ENCODE results near the gene SMIM13.

SMIM13 gene

GRCh38 chr6:11126876-11127275 is 33.2 kb downstream of the SMIM13 start:
- Histone ChIP-seq H3K36me3 (replicated peaks; ENCODE audit: low read depth, low read length) (no peaks in the 10 kb centered on the region), H3K9me3 (ENCODE audit: insufficient read depth, low read length) (no peaks in the 10 kb centered on the region), H3K27me3 (ENCODE audit: low read depth, low read length) (no peaks in the 10 kb centered on the region), H3K79me2 (ENCODE audit: low read length) (peaks cover 47% of the 10 kb centered on the region), H3K4me3 (ENCODE audit: low read length) (no peak overlapping the region), H3K9ac (ENCODE audit: low read length) (no peak overlapping the region), H2AFZ (ENCODE audit: low read depth, low read length) (no peak overlapping the region), H3K4me1 (ENCODE audit: low read length) (peaks cover 7% of the 10 kb centered on the region; the same call in 1 of the 2 replicates), H3K4me2 (ENCODE audit: low read length) (no peak overlapping the region), H3K27ac (ENCODE audit: low read length) (no peak overlapping the region), H4K20me1 (ENCODE audit: insufficient read depth, low read length) (peaks cover 7% of the 10 kb centered on the region; the same call in 1 of the 2 replicates)
- TF ChIP-seq CTCF (IDR thresholded peaks at IDR 0.05; ENCODE audit: low read depth, low read length): no peak
- TF ChIP-seq EZH2phosphoT487 (IDR thresholded peaks at IDR 0.05; ENCODE audit: low read depth): no peak

GRCh38 chr6:11128608-11129007 is 35.0 kb downstream of the SMIM13 start:
- peaks cover 35% of the 10 kb centered on the region for H3K79me2 ChIP-seq (ENCODE audit: low read length)

GRCh38 chr6:11129908-11130565 is 36.4 kb downstream of the SMIM13 start:
- Histone ChIP-seq H3K4me1 (ENCODE audit: low read length) (peaks cover 16% of the 10 kb centered on the region), H3K9ac (ENCODE audit: low read length) (no peak overlapping the region), H3K79me2 (ENCODE audit: low read length) (peaks cover 28% of the 10 kb centered on the region), H3K27me3 (ENCODE audit: low read depth, low read length) (no peaks in the 10 kb centered on the region), H3K9me3 (ENCODE audit: insufficient read depth, low read length) (no peaks in the 10 kb centered on the region), H3K4me2 (ENCODE audit: low read length) (no peak overlapping the region), H2AFZ (ENCODE audit: low read depth, low read length) (no peak overlapping the region), H3K27ac (ENCODE audit: low read length) (no peak overlapping the region), H3K36me3 (replicated peaks; ENCODE audit: low read depth, low read length) (peaks cover 6% of the 10 kb centered on the region), H4K20me1 (ENCODE audit: insufficient read depth, low read length) (peaks cover 7% of the 10 kb centered on the region; the same call in 1 of the 2 replicates), H3K4me3 (ENCODE audit: low read length) (no peak overlapping the region)
- no peak for TF ChIP-seq CTCF (IDR thresholded peaks at IDR 0.05; ENCODE audit: low read depth, low read length)
- TF ChIP-seq EZH2phosphoT487 (IDR thresholded peaks at IDR 0.05; ENCODE audit: low read depth): no peak

More at GRCh38 chr6:11128608-11129007, 35.0 kb downstream of the SMIM13 start:
- no peak overlapping the region for H2AFZ ChIP-seq (ENCODE audit: low read depth, low read length)
- H3K27me3 ChIP-seq (ENCODE audit: low read depth, low read length): no peaks in the 10 kb centered on the region
- H3K27ac ChIP-seq (ENCODE audit: low read length): no peak overlapping the region
- no peak overlapping the region for H3K4me3 ChIP-seq (ENCODE audit: low read length)
- H4K20me1 ChIP-seq (ENCODE audit: insufficient read depth, low read length): peaks cover 7% of the 10 kb centered on the region; the same call in 1 of the 2 replicates
- no peaks in the 10 kb centered on the region for H3K9me3 ChIP-seq (ENCODE audit: insufficient read depth, low read length)
- H3K9ac ChIP-seq (ENCODE audit: low read length): no peak overlapping the region
- TF ChIP-seq CTCF (IDR thresholded peaks at IDR 0.05; ENCODE audit: low read depth, low read length) (no peak), EZH2phosphoT487 (IDR thresholded peaks at IDR 0.05; ENCODE audit: low read depth) (no peak)
- peaks cover 7% of the 10 kb centered on the region; the same call in 1 of the 2 replicates for H3K4me1 ChIP-seq (ENCODE audit: low read length)
- H3K36me3 ChIP-seq (replicated peaks; ENCODE audit: low read depth, low read length): no peaks in the 10 kb centered on the region
- H3K4me2 ChIP-seq (ENCODE audit: low read length): no peak overlapping the region

- H3K79me2 ChIP-seq (ENCODE audit: low read length): peaks cover 28% of the 10 kb centered on the region
Measured at GRCh38 chr6:11130605-11131004, 37.0 kb downstream of the SMIM13 start.

More at GRCh38 chr6:11130605-11131004, 37.0 kb downstream of the SMIM13 start:
- no peak for TF ChIP-seq EZH2phosphoT487 (IDR thresholded peaks at IDR 0.05; ENCODE audit: low read depth)
- no peak for TF ChIP-seq CTCF (IDR thresholded peaks at IDR 0.05; ENCODE audit: low read depth, low read length)
- Histone ChIP-seq H3K4me1 (ENCODE audit: low read length) (peaks cover 16% of the 10 kb centered on the region), H3K36me3 (replicated peaks; ENCODE audit: low read depth, low read length) (peaks cover 12% of the 10 kb centered on the region), H4K20me1 (ENCODE audit: insufficient read depth, low read length) (peaks cover 7% of the 10 kb centered on the region; the same call in 1 of the 2 replicates), H3K27ac (ENCODE audit: low read length) (no peak overlapping the region), H3K4me3 (ENCODE audit: low read length) (no peak overlapping the region), H3K9me3 (ENCODE audit: insufficient read depth, low read length) (no peaks in the 10 kb centered on the region), H2AFZ (ENCODE audit: low read depth, low read length) (no peak overlapping the region), H3K27me3 (ENCODE audit: low read depth, low read length) (no peaks in the 10 kb centered on the region), H3K9ac (ENCODE audit: low read length) (no peak overlapping the region), H3K4me2 (ENCODE audit: low read length) (no peak overlapping the region)
